Mucosa of descending colon (tissue), 3 donors: ENCODE results near the gene NKIRAS1. TPM values are rescaled to one million over a fixed set of nuclear protein-coding genes. Genes with fewer than 3 reads are reported as not detected.

Experiments used
- ATAC-seq: fragments of 200-7000 bp; cut with Tn5 transposase; one replicate; pipeline ENCODE4 v1.9.1; 2020; ENCODE audit warnings: mild to moderate bottlenecking, moderate library complexity
- DNase-seq, 3 donors: peaks; one replicate each; pipeline ENCODE4 v3.0.0-alpha.2; 2020
- H3K36me3 ChIP-seq: fragments of 200-600 bp; one replicate; pipeline ENCODE4 v1.8.0; 2021; ENCODE audit warnings: low read depth, mild to moderate bottlenecking
- H3K4me1 ChIP-seq: fragments of 200-600 bp; one replicate; pipeline ENCODE4 v1.8.0; 2021; ENCODE audit warnings: low read depth, mild to moderate bottlenecking
- H3K4me3 ChIP-seq: fragments of 200-600 bp; one replicate; pipeline ENCODE4 v1.8.0; 2021; ENCODE audit warnings: mild to moderate bottlenecking
- H3K9me3 ChIP-seq: fragments of 200-600 bp; one replicate; pipeline ENCODE4 v1.8.0; 2021; ENCODE audit warnings: mild to moderate bottlenecking
- intact Hi-C, 2 donors: fragments of 100-400 bp; cut with DNase I in 1 of 2; cut with micrococcal nuclease in 1 of 2; formaldehyde crosslinking; loops; one replicate each; pipeline versions ENCODE4 v1.11.0 to v1.11.1; 2022; cut with DNase I, micrococcal nuclease
- total RNA-seq, 3 donors: library from RNA; stranded (reverse); fragmentation: NEBNext Ultra II Directional in 2 of 3; extraction: Animal tissue kit (Norgen Biotek cat#: 25700) in 2 of 3; gene quantifications; one replicate each; pipeline versions ENCODE4 v1.2.1 to v1.2.4, GENCODE V29; 2021 to 2023
- TF ChIP-seq, protein P1 (sequence below): fragments of 200-600 bp; IDR thresholded peaks from one replicate; pipeline ENCODE4 v1.8.0; 2022; ENCODE audit warnings: antibody characterized with exemption, mild to moderate bottlenecking
- donor health status: DM: no; HTN: no; CAD: no; lungs with moderate emphysema.
- donor health status: DM: no; HTN: no; CAD: no.
- donor health status: DM: no; HTN: yes; CAD: no.

Gene NKIRAS1
- total RNA-seq, 3 donors from 2014 or later: 3.5 to 15.0 (median 5.3) TPM

DNA sequence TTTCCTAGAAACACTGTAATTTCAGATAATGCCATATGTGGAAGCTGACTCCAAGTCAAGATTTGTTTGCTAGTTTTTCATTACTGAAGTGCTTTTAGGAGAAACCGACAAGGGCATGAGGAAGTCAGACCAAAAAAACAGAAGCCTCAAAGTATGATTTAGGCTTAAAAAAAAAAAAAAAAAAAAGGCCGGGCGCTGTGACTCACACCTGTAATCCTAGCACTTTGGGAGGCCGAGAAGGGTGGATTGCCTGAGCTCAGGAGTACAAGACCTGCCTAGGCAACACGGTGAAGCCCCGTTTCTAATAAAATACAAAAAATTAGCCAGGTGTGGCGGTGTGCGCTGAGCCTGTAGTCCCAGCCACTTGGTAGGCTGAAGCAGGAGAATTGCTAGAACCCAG, 11.7 kb upstream of the NKIRAS1 start:
- TF ChIP-seq, protein P1, sequence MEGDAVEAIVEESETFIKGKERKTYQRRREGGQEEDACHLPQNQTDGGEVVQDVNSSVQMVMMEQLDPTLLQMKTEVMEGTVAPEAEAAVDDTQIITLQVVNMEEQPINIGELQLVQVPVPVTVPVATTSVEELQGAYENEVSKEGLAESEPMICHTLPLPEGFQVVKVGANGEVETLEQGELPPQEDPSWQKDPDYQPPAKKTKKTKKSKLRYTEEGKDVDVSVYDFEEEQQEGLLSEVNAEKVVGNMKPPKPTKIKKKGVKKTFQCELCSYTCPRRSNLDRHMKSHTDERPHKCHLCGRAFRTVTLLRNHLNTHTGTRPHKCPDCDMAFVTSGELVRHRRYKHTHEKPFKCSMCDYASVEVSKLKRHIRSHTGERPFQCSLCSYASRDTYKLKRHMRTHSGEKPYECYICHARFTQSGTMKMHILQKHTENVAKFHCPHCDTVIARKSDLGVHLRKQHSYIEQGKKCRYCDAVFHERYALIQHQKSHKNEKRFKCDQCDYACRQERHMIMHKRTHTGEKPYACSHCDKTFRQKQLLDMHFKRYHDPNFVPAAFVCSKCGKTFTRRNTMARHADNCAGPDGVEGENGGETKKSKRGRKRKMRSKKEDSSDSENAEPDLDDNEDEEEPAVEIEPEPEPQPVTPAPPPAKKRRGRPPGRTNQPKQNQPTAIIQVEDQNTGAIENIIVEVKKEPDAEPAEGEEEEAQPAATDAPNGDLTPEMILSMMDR: no peak
- Histone ChIP-seq H3K4me1 (no peaks in the 10 kb centered on the region), H3K4me3 (no peak overlapping the region), H3K9me3 (no peaks in the 10 kb centered on the region), H3K36me3 (no peaks in the 10 kb centered on the region)
- DNase-seq: no peak
- ATAC-seq: peak; percentile 38
- intact Hi-C loops: no loop called here

DNA sequence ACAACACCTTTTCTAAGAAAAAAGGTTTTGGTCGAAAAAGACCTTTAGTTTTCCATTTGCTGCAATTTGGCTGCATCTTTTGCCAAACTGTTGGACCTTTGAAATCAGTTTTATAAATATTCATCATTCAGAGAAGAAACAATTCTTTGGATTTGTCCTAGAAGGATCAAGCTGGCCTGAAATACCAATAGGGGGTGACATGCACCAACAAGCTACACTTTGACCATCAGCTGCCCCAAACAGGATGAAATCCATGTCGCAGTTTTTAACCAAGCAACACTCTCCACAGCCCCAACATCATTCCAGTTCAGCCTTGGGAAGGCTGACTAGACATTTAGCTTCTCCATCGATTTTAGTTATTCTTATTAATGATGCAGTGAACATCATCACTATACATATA, 9.9 kb upstream of the NKIRAS1 start:
- TF ChIP-seq, protein P1: no peak
- ATAC-seq (no peak), DNase-seq (no peak)
- Histone ChIP-seq H3K36me3 (no peaks in the 10 kb centered on the region), H3K9me3 (no peaks in the 10 kb centered on the region), H3K4me1 (no peaks in the 10 kb centered on the region), H3K4me3 (no peak overlapping the region)
- intact Hi-C loops: no loop called here

DNA sequence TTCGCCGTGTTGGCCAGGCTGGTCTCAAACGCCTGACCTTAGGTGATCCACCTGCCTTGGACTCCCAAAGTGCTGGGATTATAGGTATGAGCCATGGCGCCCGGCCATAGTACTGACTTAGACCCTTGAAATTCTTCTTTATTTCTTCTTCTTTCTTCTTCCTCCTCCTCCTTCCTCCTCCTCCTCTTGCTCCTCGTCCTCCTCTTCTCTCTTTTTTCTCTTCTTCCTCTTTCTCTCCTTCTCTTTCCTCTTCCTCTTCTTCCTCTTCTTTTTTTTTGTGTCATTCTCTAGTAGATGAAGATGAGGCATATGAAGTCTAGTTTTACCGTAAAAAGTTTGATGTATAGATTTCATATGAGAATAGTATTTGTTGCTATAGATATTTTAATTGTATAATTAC, 9.5 kb upstream of the NKIRAS1 start:
- TF ChIP-seq, protein P1: no peak
- no peak overlapping the region for H3K4me3 ChIP-seq
- no peak for ATAC-seq
- DNase-seq: no peak
- no peaks in the 10 kb centered on the region for H3K36me3 ChIP-seq
- intact Hi-C loops: no loop called here
- H3K4me1 ChIP-seq: no peaks in the 10 kb centered on the region
- H3K9me3 ChIP-seq: no peaks in the 10 kb centered on the region

DNA sequence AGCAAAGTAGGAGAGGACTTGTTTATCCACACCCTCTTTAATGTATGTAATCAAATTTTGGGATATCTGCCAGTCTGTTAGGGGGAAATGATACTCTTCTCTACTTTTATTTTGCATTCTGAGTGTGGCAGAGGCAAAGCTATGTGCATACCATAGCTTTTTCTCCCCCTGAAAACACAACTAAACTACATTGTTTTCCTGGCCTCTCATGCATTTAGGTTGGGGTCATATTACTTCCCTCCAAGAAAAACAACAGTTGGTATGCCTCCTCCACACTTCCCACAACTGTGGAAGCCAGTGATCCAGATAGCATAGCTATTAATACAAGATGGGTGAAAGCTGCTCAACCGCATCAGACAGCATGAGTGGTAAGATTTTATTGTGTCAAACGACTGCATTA, 7.0 kb upstream of the NKIRAS1 start:
- Histone ChIP-seq H3K9me3 (no peaks in the 10 kb centered on the region), H3K36me3 (no peaks in the 10 kb centered on the region), H3K4me3 (no peak overlapping the region), H3K4me1 (peaks cover 2% of the 10 kb centered on the region)
- ATAC-seq (no peak), DNase-seq (no peak)
- intact Hi-C loops: no loop called here
- TF ChIP-seq, protein P1: no peak

DNA sequence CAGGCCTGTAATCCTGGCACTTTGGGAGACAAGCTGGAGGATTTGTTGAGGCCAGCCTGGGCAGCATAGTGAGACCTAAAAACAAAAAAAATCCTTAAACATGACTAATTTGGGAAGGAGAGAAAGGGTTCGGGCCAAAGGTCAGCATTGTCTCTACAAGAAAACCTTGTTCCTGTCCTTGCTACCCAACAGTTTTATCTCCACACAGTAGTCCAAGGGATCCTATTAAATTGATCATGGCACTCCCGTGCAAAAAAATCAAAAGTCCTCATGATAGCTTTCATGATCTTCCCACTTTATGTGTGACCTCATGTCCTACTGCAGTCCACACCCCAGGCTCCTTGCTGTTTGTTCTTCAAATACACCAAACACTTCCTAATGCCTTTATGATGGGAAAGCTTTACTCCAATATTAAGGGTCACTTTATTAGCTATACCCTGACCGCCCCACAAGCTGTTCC, 4.3 kb upstream of the NKIRAS1 start:
- Histone ChIP-seq H3K4me3 (no peak overlapping the region), H3K36me3 (no peaks in the 10 kb centered on the region), H3K9me3 (no peaks in the 10 kb centered on the region), H3K4me1 (peaks cover 11% of the 10 kb centered on the region)
- DNase-seq: no peak
- ATAC-seq: no peak
- intact Hi-C loops: no loop called here
- TF ChIP-seq, protein P1: no peak

DNA sequence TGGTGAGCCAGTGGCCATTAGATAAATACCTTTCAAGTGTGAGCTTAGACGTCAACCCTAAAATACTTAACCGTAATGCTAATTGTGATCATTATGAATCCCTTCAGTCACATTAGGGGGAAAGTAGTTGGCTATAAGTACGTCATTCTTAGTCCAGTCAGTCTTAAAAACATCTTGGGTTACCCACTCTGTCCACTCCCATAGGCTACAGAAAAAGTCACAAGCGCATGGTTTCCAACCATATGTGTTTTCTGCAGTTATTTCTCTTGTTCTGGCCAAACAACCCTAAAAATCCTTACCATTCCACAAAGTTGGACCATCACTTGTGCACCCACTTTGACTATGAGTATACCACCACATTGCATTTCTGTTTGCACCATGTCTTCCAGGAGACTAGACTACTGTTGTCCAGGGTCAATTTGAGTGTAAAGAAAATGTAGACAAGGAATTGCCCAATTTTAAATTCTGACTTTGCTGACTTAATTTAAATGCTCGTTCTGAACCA, 3.4 kb upstream of the NKIRAS1 start:
- intact Hi-C loops: no loop called here
- peaks cover 14% of the 10 kb centered on the region for H3K4me1 ChIP-seq
- no peak overlapping the region for H3K4me3 ChIP-seq
- TF ChIP-seq, protein P1: no peak
- no peaks in the 10 kb centered on the region for H3K9me3 ChIP-seq
- H3K36me3 ChIP-seq: no peaks in the 10 kb centered on the region
- DNase-seq (no peak), ATAC-seq (no peak)
